Measurements from ENCODE around the gene WDFY4.
"Not testable (repeated sequence)": the region's sequence is repeated elsewhere in the genome, so short reads cannot be mapped to it uniquely, and the experiment has no call there.

WDFY4 gene

DNA sequence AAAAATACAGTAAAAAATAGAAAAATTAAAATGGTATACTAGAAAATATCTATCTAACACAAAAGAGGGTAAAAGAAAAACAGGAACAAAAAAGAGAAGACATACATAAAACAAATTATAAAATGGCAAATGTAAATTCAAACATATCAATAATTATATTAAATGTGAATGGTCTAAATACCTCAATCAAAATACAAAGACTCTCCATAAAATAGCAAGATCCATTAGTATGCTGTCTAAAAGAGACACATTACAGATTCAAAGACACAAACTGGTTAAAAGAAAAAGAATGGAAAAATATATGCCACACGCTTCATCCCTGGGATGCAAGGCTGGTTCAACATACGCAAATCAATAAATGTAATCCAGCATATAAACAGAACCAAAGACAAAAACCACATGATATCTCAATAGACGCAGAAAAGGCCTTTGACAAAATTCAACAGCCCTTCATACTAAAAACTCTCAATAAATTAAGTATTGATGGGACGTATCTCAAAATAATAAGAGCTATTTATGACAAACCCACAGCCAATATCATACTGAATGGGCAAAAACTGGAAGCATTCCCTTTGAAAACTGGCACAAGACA is 43.5 kb upstream of the WDFY4 start:
- not testable (repeated sequence) for H3K36me3 ChIP-seq (ENCODE audit: insufficient read depth, low read length); H3K27ac ChIP-seq (ENCODE audit: low read depth, low read length); H3K27me3 ChIP-seq (ENCODE audit: insufficient read depth, low read length); H3K4me1 ChIP-seq (ENCODE audit: control insufficient read depth, insufficient read depth, low read length, unreplicated experiment); H2AFZ ChIP-seq (ENCODE audit: low read length, unreplicated experiment); H3K4me3 ChIP-seq (ENCODE audit: low read depth, low read length)
- H3K79me2 ChIP-seq (ENCODE audit: control insufficient read depth, insufficient read depth, low read length, unreplicated experiment), result peaks cover 19% of the 10 kb centered on the region

DNA sequence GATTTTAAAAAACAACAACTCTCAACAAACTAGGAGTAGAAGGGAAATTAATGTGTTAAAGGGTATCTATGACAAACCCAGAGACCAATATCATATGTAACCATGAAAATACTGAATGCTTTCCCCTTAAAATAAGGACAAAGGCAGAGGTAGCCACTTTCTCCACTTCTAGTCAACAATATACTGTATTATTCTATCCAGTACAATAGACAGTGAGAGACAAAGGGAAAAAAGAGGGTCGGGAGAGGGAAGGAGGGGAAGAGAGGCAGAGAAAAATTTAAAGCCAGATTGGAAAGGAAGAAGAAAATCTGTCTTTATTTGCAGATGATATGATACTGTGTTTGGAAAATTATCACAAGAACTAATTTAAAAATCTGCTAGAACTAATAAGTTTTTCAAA is 39.1 kb upstream of the WDFY4 start:
- H3K4me3 ChIP-seq (ENCODE audit: low read depth, low read length), result no peak overlapping the region
- H3K27me3 ChIP-seq (ENCODE audit: insufficient read depth, low read length), result no peaks in the 10 kb centered on the region
- H3K27ac ChIP-seq (ENCODE audit: low read depth, low read length), result no peak overlapping the region
- no peaks in the 10 kb centered on the region for H3K4me1 ChIP-seq (ENCODE audit: control insufficient read depth, insufficient read depth, low read length, unreplicated experiment)
- H2AFZ ChIP-seq (ENCODE audit: low read length, unreplicated experiment), result no peak overlapping the region
- peaks cover 15% of the 10 kb centered on the region for H3K79me2 ChIP-seq (ENCODE audit: control insufficient read depth, insufficient read depth, low read length, unreplicated experiment)
- peaks cover 6% of the 10 kb centered on the region; the same call in 1 of the 2 replicates for H3K36me3 ChIP-seq (ENCODE audit: insufficient read depth, low read length)

DNA sequence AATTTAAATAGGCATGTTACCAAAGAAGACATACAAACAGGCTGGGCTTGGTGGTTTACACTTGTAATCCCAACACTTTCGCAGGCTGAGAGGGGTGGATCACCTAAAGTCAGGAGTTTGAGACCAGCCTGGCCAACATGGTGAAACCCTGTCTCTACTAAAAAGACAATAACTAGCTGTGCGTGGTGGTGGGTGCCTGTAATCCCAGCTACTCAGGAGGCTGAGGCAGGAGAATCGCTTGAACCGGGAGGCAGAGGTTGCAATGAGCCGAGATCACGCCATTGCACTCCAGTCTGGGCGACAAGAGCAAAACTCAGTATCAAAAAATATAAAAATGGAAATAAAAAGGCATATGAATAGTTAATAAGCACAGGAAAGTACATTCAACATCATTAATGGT is 37.6 kb upstream of the WDFY4 start:
- H2AFZ ChIP-seq (ENCODE audit: low read length, unreplicated experiment), result not testable (repeated sequence)
- peaks cover 15% of the 10 kb centered on the region for H3K79me2 ChIP-seq (ENCODE audit: control insufficient read depth, insufficient read depth, low read length, unreplicated experiment)

DNA sequence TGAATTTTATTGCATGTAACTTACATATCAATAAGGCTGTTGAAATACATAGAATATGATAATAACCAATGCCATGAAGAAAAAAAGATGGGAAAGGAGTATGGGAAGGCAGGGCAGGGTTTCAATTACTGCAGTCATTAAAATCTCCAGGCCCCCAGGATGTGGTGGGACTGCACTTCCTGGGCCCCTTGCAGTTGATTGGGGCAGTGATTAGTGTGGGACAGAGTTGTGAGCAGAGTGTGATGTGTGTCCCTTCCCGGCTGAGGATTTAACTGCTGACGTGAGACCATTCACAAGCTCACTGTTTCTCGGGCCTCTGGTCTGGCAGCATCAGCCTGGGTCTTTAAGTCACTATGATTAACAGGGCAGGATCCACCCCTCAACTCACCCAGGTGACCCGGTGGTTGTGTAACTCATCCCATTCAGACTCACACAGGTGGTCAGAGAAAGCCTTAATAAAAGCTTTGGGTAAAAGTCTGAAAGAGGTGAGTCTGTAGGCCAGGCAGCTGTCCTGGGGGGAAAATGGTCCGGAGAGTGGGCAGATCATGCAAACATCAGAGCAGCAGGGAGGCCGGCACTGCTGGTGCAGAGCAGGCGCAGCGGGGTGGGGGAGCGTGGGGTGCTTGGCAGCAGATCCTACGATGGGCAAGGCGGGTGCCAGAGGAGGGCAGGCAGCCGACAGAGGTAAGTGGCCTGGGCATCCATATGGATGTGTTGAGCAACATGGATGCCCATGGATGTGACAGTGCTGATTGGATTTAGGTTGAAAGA is 36.3 kb upstream of the WDFY4 start:
- Histone ChIP-seq H3K36me3 (ENCODE audit: insufficient read depth, low read length) (no peaks in the 10 kb centered on the region), H3K4me3 (ENCODE audit: low read depth, low read length) (no peak overlapping the region), H3K79me2 (ENCODE audit: control insufficient read depth, insufficient read depth, low read length, unreplicated experiment) (peaks cover 15% of the 10 kb centered on the region), H2AFZ (ENCODE audit: low read length, unreplicated experiment) (no peak overlapping the region), H3K4me1 (ENCODE audit: control insufficient read depth, insufficient read depth, low read length, unreplicated experiment) (no peaks in the 10 kb centered on the region), H3K27ac (ENCODE audit: low read depth, low read length) (no peak overlapping the region), H3K27me3 (ENCODE audit: insufficient read depth, low read length) (no peaks in the 10 kb centered on the region)

More for the DNA sequence above, 37.6 kb upstream of the WDFY4 start:
- not testable (repeated sequence) for H3K4me1 ChIP-seq (ENCODE audit: control insufficient read depth, insufficient read depth, low read length, unreplicated experiment); H3K4me3 ChIP-seq (ENCODE audit: low read depth, low read length); H3K27ac ChIP-seq (ENCODE audit: low read depth, low read length); H3K27me3 ChIP-seq (ENCODE audit: insufficient read depth, low read length); H3K36me3 ChIP-seq (ENCODE audit: insufficient read depth, low read length)

DNA sequence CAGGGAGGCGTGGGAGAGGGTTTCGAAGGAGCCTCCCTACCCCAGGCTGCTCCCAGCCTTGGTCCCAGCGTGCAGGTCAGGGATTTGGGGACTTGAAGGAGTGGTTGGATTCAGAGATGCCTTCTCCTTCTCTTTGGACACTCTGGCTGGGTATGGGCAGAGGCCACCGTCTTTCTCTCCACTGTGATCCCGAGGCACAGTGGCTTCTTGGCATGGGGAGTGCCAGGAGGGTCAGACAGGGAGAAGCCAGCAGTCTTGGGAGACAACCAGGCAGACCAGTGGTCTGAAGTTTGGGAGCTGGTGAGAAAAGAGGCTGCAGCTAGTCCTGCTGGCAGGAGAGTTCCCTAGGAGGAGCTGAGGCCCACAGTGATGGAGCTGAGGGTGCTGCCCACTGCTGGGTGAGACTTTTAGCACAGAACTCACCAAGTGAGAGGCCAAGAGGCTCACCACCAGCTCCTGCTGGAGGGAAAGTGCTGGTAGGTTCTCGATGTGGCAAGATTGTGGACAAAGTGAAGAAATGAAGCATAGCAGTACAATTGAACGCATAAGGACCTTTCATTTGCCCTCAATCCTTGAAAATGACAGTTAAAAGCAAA is 35.2 kb upstream of the WDFY4 start:
- Histone ChIP-seq H3K4me3 (ENCODE audit: low read depth, low read length) (no peak overlapping the region), H3K27ac (ENCODE audit: low read depth, low read length) (no peak overlapping the region), H3K36me3 (ENCODE audit: insufficient read depth, low read length) (no peaks in the 10 kb centered on the region), H2AFZ (ENCODE audit: low read length, unreplicated experiment) (no peak overlapping the region), H3K27me3 (ENCODE audit: insufficient read depth, low read length) (no peaks in the 10 kb centered on the region), H3K4me1 (ENCODE audit: control insufficient read depth, insufficient read depth, low read length, unreplicated experiment) (peaks cover 2% of the 10 kb centered on the region), H3K79me2 (ENCODE audit: control insufficient read depth, insufficient read depth, low read length, unreplicated experiment) (peaks cover 20% of the 10 kb centered on the region)

DNA sequence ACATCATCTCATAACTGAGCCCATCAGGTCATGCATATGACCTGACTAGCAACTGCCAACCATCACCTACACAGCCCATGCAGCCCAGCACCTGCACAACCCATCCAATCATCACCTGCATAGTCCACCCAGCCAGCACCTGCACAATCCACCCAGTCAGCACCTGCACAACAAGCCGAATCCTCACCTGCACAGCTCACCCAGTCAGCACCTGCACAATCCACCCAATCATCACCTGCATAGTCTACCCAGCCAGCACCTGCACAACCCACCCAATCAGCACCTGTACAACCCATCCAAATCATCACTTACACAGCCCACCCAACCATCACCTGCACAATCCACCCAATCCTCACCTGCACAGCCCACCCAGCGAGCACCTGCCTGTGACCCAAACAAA is 33.4 kb upstream of the WDFY4 start:
- H2AFZ ChIP-seq (ENCODE audit: low read length, unreplicated experiment), result no peak overlapping the region
- H3K27ac ChIP-seq (ENCODE audit: low read depth, low read length), result no peak overlapping the region
- H3K79me2 ChIP-seq (ENCODE audit: control insufficient read depth, insufficient read depth, low read length, unreplicated experiment), result peaks cover 21% of the 10 kb centered on the region
- no peaks in the 10 kb centered on the region for H3K27me3 ChIP-seq (ENCODE audit: insufficient read depth, low read length)
- peaks cover 7% of the 10 kb centered on the region for H3K4me1 ChIP-seq (ENCODE audit: control insufficient read depth, insufficient read depth, low read length, unreplicated experiment)
- no peaks in the 10 kb centered on the region for H3K36me3 ChIP-seq (ENCODE audit: insufficient read depth, low read length)
- H3K4me3 ChIP-seq (ENCODE audit: low read depth, low read length), result no peak overlapping the region

DNA sequence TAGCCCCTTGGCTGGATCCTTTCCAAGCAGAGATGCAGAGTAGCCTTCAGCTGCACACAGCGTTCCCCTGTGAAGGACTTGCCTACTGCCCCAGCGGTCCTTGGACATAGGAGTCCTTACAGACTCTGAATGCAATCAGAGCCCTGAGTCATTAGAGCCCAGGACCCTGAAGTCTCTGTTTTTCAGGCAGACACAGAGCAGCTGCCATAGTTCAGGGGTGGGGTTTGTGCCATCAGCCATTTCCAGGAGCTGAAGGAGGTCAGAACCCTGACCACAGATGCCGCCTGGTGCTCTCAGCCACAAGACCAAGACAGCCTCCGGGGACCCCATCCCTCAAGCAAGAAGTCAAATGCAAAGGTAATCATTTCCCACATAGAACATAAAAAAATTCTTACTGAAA is 32.8 kb upstream of the WDFY4 start:
- Histone ChIP-seq H3K36me3 (ENCODE audit: insufficient read depth, low read length) (no peaks in the 10 kb centered on the region), H3K79me2 (ENCODE audit: control insufficient read depth, insufficient read depth, low read length, unreplicated experiment) (peaks cover 21% of the 10 kb centered on the region), H3K4me3 (ENCODE audit: low read depth, low read length) (no peak overlapping the region), H2AFZ (ENCODE audit: low read length, unreplicated experiment) (no peak overlapping the region), H3K4me1 (ENCODE audit: control insufficient read depth, insufficient read depth, low read length, unreplicated experiment) (peaks cover 9% of the 10 kb centered on the region), H3K27ac (ENCODE audit: low read depth, low read length) (no peak overlapping the region), H3K27me3 (ENCODE audit: insufficient read depth, low read length) (no peaks in the 10 kb centered on the region)

DNA sequence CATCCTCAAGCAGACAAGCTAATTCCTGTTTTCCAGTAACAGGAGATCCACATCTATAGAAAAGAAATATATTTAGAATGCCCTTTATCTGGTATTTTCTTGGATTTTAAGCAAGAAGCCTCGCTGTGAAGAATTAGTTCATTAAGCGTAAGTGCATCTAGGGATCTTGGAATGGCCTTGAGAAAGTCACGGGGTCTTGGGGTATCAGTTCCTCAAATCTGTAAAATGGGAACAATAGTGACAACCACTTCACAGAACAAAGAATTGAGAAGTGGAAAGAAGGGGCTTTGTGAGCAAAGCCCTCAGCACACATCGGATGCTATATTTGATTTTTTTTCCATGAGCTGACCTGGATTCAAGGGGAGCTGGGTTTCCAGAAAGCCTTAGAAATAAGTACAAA is 32.3 kb upstream of the WDFY4 start:
- H3K27me3 ChIP-seq (ENCODE audit: insufficient read depth, low read length), result no peaks in the 10 kb centered on the region
- peaks cover 18% of the 10 kb centered on the region for H3K79me2 ChIP-seq (ENCODE audit: control insufficient read depth, insufficient read depth, low read length, unreplicated experiment)
- H2AFZ ChIP-seq (ENCODE audit: low read length, unreplicated experiment), result no peak overlapping the region
- H3K4me1 ChIP-seq (ENCODE audit: control insufficient read depth, insufficient read depth, low read length, unreplicated experiment), result peaks cover 10% of the 10 kb centered on the region
- H3K36me3 ChIP-seq (ENCODE audit: insufficient read depth, low read length), result no peaks in the 10 kb centered on the region
- H3K27ac ChIP-seq (ENCODE audit: low read depth, low read length), result no peak overlapping the region
- H3K4me3 ChIP-seq (ENCODE audit: low read depth, low read length), result no peak overlapping the region

DNA sequence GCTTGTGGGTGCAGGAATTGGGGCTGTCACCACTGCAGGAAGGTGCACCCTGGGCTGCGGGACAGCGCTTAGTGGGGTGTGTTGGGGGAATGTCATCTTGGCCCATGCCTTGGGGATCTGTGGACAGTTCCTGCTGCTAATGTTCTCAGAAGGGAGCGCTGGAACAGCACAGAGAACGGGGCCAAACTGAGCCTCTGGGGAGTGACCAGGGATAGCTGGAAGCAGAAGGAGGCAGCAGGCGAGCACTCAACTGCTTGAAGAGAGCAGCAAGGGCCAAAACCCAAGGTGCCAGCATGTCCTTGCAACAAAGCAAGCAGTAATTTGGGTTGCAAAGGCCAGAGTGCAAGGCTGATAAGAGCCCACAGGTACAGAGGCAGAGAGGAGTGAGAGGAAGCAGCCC is 31.3 kb upstream of the WDFY4 start:
- Histone ChIP-seq H3K79me2 (ENCODE audit: control insufficient read depth, insufficient read depth, low read length, unreplicated experiment) (peaks cover 14% of the 10 kb centered on the region), H3K36me3 (ENCODE audit: insufficient read depth, low read length) (no peaks in the 10 kb centered on the region), H3K4me1 (ENCODE audit: control insufficient read depth, insufficient read depth, low read length, unreplicated experiment) (peaks cover 10% of the 10 kb centered on the region), H3K27ac (ENCODE audit: low read depth, low read length) (no peak overlapping the region), H2AFZ (ENCODE audit: low read length, unreplicated experiment) (no peak overlapping the region), H3K27me3 (ENCODE audit: insufficient read depth, low read length) (no peaks in the 10 kb centered on the region), H3K4me3 (ENCODE audit: low read depth, low read length) (no peak overlapping the region)

DNA sequence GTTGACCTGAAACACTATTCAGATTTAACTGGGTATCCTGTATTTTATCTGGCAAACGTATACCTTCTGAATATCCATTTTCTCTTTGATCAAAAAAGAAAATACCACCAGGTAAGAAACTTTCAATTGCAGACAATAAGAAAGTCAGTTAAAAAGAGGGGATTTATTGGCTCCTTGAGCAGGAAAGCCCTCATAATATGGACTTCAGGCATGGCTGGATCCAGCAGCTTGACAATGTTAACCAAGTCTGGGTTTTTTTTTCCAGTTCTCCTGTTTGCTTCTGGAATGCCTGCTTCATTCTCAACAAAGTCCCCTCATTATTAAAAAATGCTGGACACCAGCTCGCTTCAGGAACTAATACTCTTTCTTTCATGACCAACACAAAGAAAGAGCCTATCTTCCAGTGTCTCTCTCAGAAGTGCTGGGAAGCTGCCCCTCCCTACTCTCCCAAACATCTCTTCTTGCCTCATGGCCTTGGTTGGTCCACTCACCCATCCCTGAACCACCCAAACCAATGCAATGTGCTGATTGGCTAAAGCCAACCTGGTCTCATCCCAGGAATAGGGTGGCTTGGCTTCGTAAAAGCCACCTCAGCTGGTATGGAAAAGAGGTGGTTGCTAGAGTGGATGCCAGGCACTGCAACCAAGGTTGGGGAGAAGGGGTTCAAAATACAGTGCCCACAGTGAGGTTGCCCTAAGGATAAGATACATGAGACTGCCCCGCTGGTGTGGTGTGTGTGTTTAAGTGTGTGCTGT is 30.6 kb upstream of the WDFY4 start:
- no peak overlapping the region for H2AFZ ChIP-seq (ENCODE audit: low read length, unreplicated experiment)
- H3K27ac ChIP-seq (ENCODE audit: low read depth, low read length), result peak overlapping the region; percentile 44; the same call in 1 of the 2 replicates
- peaks cover 10% of the 10 kb centered on the region for H3K4me1 ChIP-seq (ENCODE audit: control insufficient read depth, insufficient read depth, low read length, unreplicated experiment)

More for the DNA sequence above, 30.6 kb upstream of the WDFY4 start:
- Histone ChIP-seq H3K79me2 (ENCODE audit: control insufficient read depth, insufficient read depth, low read length, unreplicated experiment) (peaks cover 14% of the 10 kb centered on the region), H3K27me3 (ENCODE audit: insufficient read depth, low read length) (no peaks in the 10 kb centered on the region), H3K4me3 (ENCODE audit: low read depth, low read length) (peak overlapping the region; percentile 78), H3K36me3 (ENCODE audit: insufficient read depth, low read length) (no peaks in the 10 kb centered on the region)

Measured in ACC112 (cell line).